GM18909 (cell line): ENCODE measurements around the gene PLCB3.

Experiments
- ATAC-seq: cut with Tn5 transposase; IDR thresholded peaks from one replicate; pipeline ENCODE4 v1.9.1; 2021; ENCODE audit warnings: mild to moderate bottlenecking; ENCODE audit not compliant: unreplicated experiment, poor library complexity

Gene PLCB3

DNA sequence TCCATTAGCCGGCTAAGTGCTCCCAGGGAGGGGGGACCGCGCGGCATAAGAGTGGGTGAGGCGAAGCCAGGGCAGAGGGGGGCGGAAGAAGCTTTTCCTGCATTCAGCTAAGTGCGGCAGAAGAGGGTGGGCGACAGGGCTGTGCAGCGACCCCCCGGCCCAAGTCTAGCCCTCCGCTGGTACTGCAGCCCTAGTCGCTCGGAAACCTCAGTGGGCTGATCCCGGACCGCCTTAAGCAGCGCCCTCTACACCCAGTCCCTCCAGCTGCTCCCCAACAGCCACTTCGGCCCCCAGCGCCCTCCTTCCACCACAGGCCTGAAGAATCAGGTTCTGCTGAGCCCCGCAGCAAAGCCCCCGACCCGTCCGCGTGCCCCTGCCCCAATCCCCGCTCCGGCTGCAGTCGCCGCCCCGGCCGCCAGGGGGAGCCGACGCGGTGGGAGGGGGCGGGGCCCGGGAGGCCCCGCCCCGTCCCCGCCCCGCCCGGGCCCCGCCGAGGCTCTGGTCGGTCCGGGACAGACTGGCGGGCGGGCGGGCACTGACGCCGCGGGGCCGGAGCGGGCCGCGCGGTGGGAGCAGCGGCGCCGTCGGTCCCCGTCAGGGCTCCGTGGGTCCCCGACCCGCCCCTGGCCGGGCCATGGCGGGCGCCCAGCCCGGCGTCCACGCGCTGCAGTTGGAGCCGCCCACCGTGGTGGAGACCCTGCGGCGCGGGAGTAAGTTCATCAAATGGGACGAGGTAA lies at the start of gene PLCB3:
Gene PLCB3, plus strand, starts transcription at position 515 of the 737 bp plus-strand sequence. Its CDS starts 120 bp downstream, at position 635.
- ATAC-seq: peak; percentile 38

DNA sequence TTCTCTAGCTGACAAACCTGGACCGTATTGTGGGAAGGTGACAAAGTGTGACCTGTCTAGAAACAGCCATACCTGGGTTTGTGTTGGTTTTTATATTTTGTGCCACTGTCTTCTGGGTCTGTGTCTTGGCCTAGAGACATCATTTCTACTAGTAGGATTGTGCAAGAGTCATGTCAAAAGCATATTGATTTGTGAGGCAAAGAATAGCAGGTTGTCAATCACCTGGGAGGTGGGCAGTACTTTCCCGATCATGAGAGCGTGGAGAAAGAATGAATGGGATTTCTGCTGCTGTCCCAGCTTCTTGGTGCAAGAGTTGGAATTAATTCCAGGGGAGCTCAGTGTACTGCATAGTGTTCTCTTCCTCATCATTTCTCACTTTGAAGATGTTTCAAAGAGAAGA lies 49.8 kb upstream of the PLCB3 start:
- no peak for ATAC-seq

DNA sequence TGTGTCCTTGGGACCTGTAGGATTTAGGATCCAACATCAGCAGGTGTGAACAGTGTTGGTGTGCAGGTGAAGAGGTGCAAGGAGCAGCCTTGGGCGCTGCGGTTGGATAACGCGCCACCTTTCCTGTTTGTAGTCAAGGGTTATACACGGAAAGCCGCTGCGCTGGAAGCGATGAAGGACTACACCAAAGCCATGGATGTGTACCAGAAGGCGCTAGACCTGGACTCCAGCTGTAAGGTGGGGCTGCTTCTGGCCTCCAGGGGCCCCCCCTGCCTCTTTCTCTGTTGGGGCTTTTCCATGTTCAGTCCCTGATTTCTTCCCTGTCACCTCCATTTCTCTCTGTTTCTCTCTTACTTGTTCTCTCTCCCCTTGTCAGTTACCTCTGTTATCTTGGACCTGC lies 48.3 kb upstream of the PLCB3 start:
- ATAC-seq: no peak

DNA sequence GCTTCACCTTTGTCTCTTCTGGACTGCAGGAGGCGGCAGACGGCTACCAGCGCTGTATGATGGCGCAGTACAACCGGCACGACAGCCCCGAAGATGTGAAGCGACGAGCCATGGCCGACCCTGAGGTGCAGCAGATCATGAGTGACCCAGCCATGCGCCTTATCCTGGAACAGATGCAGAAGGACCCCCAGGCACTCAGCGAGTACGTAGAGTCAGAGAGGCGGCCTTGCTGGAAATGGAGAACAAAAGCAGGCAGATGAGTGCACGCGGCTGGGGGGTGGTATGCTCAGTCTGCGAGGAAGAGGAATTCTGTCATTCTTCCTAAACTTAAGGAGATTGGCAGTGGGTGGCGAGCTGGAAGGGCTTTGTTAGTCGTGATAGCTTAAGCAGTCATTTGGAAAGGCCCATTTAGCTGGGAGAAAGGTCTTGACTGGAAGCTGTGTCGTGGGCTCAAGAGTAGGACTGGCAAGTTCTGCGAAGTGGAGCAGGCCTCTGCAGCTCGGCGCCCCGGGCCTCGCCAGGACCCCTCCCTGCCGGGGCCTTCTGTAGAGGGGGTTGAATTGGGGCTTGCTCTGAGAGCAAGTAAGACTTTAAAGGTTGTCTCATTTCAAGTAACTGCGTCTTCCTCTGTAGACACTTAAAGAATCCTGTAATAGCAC lies 47.8 kb upstream of the PLCB3 start:
- no peak for ATAC-seq

DNA sequence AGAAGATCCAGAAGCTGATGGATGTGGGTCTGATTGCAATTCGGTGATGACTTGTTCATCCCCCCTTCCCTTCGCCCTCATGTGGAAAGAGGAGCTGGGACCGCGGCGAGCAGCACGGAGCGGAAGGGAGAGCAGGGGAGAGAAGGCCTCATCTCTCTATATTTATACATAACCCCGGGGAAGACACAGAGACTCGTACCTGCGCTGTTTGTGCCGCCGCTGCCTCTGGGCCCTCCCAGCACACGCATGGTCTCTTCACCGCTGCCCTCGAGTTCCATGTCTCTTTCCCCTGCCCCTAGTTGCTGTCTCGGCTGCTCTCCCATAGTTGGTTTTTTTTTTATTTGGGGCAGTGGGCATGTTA lies 47.3 kb upstream of the PLCB3 start:
- ATAC-seq: no peak

DNA sequence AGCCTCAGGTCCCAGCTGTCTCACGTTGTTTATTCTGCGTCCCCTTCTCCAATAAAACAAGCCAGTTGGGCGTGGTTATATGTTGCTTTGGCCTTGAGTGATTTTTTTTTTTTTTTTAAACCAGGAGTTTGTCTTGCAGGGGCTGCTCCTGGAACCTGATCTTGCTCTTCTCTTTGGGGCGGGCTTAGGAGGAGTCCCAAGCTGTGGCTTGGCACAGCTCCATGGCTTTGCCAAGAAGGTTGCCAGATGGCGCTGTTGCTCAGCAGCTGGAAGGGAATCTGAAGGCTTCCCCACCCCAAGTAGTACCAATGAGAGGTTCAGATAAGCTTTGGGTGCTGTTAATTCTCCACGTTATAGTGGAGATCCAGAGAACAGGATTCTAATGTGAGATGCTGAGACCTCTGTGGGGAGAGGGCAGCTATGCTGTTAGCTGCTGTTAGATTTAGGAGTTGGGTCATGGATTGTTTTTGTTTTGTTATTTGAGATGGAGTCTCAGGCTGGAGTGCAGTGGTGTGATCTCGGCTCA lies 46.8 kb upstream of the PLCB3 start:
- ATAC-seq: no peak

DNA sequence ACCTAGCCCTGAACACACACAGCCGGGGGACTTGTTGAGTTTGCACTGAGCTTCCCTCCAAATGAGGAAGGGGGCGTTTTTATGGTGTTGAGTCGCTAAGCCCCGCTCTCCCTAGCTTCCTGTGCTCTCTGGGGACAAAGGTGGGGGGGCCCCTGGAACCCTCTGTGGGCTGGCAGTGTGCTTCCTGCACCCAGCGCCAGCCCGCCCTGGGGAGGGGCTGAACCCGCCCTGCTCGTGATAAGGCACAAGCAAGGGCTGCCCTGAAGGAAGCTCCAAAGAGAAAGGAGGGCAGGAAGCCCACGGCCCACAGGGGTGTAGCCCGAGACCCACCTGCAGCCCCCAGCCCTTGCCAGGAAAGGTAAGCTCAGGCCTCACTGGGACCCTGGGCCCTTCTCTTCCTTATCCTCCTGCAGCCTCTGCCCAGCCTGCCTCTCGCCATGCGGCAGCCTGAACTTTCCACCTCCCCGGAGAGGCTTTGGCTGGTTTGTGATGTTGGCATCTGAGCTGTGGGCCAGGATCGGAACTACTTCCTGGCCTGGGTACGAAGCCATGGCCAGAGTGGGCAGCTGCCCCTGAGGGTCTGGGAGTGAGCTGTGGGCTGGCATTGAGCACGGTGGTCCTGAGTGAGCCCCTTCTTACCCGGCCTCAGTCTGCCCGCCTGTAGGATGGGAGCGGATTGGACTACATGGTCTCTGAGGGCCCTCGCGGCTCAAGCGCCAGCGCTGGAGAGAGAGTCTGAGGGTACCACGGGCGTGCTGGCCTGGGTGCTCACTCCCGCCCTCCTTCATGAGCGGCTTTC lies 44.7 kb upstream of the PLCB3 start, which contains the start of gene FERMT3:
Gene FERMT3, plus strand, starts transcription at position 265 of the 799 bp plus-strand sequence. CDS start 644 bp downstream, outside the sequence.
- no peak for ATAC-seq

DNA sequence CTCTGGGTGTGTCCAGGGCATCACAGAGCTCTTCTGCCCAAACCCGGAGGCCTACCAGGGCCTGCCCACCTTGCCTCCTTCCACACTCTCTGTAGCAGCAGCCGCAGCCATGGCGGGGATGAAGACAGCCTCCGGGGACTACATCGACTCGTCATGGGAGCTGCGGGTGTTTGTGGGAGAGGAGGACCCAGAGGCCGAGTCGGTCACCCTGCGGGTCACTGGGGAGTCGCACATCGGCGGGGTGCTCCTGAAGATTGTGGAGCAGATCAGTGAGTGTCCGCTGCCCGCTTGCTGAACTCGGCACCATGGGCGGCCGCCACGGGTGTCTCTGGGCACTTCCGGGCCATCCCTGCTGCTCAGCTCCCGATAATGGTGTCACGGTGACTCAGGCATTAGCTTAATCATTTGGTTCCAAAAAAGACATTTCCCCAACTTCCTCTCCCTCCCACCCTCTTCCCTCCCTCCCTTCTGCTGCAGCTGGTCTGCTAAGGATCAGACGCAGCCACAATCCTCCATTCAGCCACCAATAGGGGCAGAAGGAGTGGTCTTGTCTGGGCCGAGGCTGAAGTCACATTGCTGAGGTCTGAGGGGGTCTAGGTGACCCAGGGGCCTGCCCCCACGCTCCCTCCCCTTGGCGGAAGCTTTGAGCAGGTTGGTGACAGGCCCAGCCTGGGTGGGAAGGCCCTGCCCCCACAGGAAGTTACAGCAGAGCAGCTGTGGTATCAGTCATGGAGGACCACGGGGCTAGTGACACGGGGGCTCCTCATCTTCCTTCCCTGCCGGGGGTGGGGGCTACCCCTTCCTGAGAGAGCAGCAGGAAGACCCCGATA lies 43.9 kb upstream of the PLCB3 start:
- ATAC-seq: peak; percentile 53

DNA sequence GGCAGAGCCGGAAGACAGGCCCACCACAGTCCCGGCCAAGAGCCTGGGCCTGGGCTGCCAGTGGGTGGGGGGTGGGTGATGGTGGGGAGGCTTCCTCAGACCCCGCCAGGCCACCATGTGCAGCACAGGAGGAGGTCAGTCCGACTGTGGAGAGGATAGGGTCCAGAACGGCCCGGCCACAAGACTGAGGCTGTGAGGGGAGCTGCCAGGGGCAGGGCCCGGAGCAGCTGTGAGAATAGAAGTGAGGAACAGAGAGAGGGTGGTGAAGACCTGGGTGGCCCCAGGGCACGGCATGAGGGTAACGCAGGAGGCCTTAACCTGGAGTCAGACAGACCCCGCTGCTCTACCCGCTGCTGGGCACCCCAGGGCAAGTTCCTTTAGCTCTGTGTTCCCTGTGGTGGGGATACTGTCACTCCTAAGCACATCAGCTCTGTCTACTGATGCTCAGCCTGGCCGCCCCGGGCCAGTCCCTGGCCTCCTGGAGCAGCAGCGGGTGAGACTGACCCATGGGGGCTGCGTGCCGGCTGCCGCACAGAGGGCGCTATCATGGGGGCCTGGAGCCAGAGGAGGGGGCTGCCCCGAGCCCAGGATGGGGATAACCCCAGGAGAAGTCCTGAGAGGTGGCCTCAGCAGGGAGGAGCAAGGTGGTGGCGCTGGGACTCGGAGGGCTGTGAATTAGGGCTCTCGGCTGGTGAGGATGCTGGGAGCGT lies 43.1 kb upstream of the PLCB3 start:
- ATAC-seq: peak; percentile 6

DNA sequence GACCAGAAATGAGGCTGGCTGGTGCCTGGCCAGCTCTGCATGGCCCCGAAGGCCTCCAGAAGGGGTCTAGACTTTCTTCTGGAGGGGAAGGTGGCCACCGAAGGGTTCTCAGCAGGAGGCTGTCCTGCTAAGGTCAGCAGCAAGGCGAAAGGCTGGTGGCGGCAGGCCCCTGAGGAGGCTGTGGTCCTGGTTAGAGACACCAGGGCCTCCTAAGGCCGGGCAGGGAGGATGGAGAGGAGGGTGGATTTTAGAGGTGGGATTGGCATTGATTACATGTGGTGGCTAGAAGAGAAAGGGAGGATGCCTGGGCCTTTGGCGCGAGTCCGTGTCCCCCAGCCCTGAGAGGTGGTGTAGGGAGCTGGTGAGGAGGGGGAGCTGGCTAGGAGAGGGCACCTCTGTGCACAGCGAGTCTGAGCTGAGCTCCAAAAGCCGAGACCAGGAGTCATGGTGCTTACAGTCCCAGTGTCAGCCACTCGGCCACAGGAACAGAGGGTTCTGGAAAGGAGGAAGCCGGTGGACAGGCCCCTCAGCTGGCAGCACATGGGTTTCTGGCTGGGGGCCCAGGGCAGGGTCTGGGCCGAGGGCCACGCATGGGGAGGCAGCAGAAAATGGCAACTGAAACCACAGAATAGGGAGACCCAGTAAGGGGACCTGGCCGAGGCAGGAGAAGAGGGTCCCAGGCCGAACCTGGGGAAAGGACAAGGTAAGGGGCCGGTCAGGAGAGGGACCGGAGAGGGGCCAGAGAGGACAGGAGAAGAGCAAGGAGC lies 42.4 kb upstream of the PLCB3 start:
- ATAC-seq: no peak

DNA sequence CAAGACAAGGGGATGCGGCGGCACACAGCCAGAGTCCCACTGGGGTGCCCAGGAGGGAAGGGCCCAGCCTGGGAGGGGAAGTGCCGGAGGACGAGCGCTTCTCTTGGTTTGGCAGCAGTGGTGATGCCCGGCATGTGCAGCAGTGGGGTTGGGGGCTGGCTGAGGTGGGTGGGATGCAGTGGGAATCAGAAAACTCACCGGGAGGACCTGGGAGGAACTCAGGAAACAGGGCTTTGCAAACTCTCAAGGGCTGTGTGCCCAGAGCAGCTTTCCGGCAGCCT lies 41.8 kb upstream of the PLCB3 start:
- no peak for ATAC-seq

DNA sequence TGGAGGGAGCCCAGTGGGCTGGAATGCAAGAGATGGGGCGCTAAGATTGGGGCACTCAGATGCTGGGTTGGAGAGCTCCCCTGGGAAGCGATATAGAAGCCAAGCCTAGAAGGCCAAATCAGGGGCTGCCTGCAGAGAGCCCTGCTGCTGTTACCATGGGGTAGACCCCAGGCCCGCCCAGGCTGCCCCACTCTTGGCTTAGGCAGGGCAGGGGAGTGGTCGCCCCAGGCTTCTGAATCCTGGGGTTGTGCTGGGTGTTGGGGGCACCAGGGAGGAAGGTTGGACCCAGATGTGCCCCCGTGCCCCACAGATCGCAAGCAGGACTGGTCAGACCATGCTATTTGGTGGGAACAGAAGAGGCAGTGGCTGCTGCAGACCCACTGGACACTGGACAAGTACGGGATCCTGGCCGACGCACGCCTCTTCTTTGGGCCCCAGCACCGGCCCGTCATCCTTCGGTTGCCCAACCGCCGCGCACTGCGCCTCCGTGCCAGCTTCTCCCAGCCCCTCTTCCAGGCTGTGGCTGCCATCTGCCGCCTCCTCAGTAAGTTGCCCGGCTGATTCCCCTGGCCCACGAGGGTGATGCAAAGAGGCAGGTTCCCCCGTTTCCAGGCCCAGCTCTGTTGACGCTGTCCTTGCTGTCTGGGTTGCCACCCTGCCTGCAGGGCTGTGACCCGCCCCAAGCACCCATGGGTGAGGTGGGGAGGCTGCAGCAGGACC lies 40.9 kb upstream of the PLCB3 start:
- ATAC-seq: no peak

DNA sequence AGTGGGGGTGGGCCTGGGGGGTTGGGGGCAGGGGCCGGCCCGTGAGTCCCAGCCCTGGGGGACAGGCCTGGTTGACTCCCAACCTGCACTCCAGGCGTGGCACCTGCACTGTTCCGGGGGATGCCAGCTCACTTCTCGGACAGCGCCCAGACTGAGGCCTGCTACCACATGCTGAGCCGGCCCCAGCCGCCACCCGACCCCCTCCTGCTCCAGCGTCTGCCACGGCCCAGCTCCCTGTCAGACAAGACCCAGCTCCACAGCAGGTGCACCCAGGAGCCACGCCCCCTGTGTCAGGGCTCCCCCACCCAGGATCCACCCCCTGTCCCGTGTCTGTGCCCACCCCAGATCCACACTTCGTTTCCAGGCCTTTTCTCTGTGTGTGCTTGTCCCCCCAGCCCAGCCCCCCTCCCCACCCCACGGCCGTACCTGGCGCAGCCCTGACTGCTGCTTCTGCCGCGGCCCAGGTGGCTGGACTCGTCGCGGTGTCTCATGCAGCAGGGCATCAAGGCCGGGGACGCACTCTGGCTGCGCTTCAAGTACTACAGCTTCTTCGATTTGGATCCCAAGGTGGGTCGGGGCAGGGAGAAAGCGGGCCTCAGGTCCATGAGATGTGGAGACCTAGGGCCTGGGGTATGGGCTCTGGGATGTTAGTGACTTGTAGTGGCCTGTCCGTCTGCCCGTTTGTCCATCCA lies 40.0 kb upstream of the PLCB3 start:
- ATAC-seq: no peak

DNA sequence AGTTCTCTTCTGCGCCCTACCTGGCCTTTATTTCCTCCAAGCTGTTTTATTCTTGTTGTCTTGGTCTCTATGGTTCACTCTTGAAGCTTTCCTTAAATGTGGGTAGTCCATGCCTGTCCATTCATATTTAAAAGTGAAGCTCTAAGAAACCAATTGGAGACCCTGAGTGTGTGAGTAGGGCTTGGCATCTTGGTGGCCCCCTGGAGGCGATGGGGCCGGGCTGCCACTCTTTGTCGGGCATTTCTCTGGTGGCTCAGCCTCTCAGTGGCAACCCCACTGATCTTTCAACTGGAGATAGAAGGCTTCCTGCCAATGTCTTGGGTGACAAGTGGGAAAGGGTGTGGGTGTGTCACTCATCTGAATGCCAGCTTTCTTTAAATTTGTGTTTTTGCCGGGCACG lies 34.5 kb upstream of the PLCB3 start:
- ATAC-seq: no peak

DNA sequence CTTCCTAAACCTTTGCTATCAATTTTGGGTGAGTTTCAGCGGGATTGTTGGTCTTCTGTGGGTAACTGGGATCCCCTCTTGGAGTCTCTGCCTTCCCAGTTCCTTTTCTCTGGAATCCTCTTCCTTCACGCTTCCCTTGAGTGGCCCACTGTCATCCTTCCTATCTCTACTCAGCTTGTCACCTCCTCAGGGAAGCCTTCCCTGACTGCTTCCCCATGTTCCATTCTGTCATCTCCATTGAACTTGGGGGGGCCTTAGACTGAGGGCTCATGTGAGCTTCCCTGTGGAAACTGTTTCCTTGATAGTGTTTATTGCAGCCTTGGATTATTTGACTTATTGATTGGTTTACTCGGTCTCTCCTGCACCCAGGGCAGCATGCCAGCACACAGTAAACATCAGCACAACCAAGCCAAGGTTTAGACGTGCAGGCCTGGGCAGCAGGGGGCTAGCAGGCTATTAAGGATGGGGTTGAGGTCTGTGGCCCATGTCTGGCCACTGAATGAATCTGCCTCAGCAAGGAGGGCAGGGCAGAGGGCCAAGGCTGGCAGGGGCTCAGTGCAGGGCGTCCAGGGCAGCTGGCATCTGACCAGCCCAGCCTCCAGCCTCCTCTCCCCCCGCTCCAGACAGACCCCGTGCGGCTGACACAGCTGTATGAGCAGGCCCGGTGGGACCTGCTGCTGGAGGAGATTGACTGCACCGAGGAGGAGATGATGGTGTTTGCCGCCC lies 32.5 kb upstream of the PLCB3 start:
- no peak for ATAC-seq

DNA sequence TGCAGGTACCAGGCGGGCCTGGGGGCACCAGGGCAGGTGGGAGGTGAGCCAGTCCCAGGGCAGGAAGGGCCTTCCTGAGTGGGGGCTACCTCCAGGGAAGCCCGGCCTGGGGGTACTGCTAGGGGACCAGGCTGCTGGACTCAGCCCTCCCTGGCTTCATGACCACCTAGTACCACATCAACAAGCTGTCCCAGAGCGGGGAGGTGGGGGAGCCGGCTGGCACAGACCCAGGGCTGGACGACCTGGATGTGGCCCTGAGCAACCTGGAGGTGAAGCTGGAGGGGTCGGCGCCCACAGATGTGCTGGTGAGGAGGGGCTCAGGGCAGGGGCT lies 32.0 kb upstream of the PLCB3 start:
- ATAC-seq: no peak

DNA sequence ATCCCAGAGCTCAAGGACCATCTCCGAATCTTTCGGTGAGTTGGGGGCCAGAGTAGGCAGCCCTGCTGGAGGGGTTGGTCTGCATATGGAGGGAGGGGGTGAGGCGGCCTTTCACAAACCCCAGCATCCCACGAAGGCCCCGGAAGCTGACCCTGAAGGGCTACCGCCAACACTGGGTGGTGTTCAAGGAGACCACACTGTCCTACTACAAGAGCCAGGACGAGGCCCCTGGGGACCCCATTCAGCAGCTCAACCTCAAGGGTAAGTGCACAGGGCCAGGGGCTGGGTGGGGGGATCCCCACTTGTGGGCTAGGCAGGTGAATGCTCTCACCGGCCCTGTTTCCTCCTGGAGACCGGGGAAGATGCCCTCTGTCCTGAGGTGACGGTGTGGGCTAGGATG lies 31.6 kb upstream of the PLCB3 start:
- no peak for ATAC-seq
